Gastroesophageal sphincter (tissue), 3 donors: Measurements from ENCODE around the gene CMIP.

Experiments
- CTCF ChIP-seq, 4 experiments: fragments of 200-600 bp in 2 of 4; fragments of 450-650 bp in 2 of 4; sonication (generic) in 1 of 4; IDR thresholded peaks; one replicate each; pipeline ENCODE4 v1.5.1; 2017 to 2019; ENCODE audit warnings: antibody characterized with exemption in 4 of 4, mild to moderate bottlenecking in 2 of 4, moderate library complexity in 2 of 4
- POLR2A ChIP-seq, 2 donors: fragments of 450-650 bp; IDR thresholded peaks; one replicate each; pipeline ENCODE4 v1.6.1; 2017; ENCODE audit warnings: antibody characterized with exemption in 2 of 2, mild to moderate bottlenecking in 2 of 2, moderate library complexity in 1 of 2

GRCh38 chr16:81445966-81446906, 1.6 kb downstream of the CMIP start:
- TF ChIP-seq CTCF (IDR thresholded peaks at IDR 0.05), result no peak
- no peak for TF ChIP-seq POLR2A (IDR thresholded peaks at IDR 0.05)
